DMS153 (cell line): ENCODE data around the gene RNMT.

Experiments used
- DNase-seq: peaks from one replicate; lab custom pipeline; 2025; lab: John Stamatoyannopoulos, UW

RNMT gene

GRCh38 chr18:13811993-13812392 is 85.5 kb downstream of the RNMT start:
- DNase-seq, result no peak

GRCh38 chr18:13813271-13813849 is 86.9 kb downstream of the RNMT start:
- DNase-seq, result no peak
